Peyer's patch (tissue), 4 donors: Measurements from ENCODE around the gene METTL26.

Experiments used
- POLR2A ChIP-seq, 2 donors: fragments of 450-650 bp; IDR thresholded peaks; one replicate each; pipeline ENCODE4 v1.5.1; 2017; ENCODE audit warnings: antibody characterized with exemption in 2 of 2, mild to moderate bottlenecking in 2 of 2, moderate library complexity in 2 of 2
- TF ChIP-seq, protein P1 (sequence below), 6 experiments: fragments of 450-650 bp in 4 of 6; fragments of 200-600 bp in 2 of 6; sonication (generic) in 1 of 6; IDR thresholded peaks; one replicate each; pipeline ENCODE4 v1.5.1; 2017 to 2019; ENCODE audit warnings: antibody characterized with exemption in 6 of 6, mild to moderate bottlenecking in 3 of 6, moderate library complexity in 1 of 6

DNA sequence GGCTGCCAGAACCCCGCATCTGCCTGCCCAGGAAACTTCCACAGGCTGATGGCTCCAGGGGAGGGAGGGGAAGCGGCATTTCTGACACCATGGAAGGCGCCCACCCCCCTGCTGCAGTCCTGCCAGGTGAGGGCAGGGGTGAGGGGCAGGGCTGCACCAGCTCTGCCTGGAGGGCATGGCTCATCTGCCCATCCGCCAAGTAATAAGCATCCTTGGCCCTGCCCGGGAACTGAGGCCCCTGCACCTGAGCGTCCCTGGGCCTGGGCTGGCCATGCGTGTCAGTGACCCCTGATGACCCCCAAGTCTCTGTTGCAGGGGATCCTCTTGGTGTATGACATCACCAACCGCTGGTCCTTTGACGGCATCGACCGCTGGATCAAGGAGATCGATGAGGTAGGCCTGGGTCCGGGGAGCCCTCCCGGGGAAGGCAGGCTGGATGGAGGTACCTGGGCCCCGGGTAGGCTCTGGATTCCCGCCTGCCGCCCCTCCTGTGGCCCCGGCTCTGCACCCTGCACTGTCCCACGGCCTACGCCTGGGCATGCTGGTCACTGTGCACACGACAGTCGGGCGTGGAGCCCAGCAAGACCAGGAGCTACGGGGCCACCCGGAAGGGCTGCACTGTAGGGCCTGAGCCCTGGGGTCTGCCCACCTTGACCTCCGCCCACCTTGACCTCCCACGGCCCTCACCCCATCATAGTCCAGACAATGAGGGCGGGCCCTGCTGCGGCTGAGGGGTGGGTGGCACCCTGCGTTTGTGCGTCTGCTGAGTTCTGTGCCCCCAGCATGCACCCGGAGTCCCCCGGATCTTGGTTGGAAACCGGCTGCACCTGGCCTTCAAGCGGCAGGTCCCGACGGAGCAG, 10.8 kb downstream of the METTL26 start:
- TF ChIP-seq, protein P1, sequence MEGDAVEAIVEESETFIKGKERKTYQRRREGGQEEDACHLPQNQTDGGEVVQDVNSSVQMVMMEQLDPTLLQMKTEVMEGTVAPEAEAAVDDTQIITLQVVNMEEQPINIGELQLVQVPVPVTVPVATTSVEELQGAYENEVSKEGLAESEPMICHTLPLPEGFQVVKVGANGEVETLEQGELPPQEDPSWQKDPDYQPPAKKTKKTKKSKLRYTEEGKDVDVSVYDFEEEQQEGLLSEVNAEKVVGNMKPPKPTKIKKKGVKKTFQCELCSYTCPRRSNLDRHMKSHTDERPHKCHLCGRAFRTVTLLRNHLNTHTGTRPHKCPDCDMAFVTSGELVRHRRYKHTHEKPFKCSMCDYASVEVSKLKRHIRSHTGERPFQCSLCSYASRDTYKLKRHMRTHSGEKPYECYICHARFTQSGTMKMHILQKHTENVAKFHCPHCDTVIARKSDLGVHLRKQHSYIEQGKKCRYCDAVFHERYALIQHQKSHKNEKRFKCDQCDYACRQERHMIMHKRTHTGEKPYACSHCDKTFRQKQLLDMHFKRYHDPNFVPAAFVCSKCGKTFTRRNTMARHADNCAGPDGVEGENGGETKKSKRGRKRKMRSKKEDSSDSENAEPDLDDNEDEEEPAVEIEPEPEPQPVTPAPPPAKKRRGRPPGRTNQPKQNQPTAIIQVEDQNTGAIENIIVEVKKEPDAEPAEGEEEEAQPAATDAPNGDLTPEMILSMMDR (IDR thresholded peaks at IDR 0.05): no peak
- TF ChIP-seq POLR2A (IDR thresholded peaks at IDR 0.05): no peak
